Body of pancreas (tissue), 4 donors: ENCODE data around the gene FBLN5. TPM values are rescaled to one million over a fixed set of nuclear protein-coding genes. Genes with fewer than 3 reads are reported as not detected.

Source experiments
- ATAC-seq: fragments of 150-250 bp; one replicate; pipeline ENCODE4 v1.9.1; 2016
- DNase-seq, 4 donors: peaks; one replicate each; pipeline ENCODE4 v3.0.0-alpha.2; 2019
- H3K27ac ChIP-seq, 4 donors: fragments of 200-600 bp; sonication (generic); 1 replicate in 3 of 4; 2 replicates in 1 of 4; pipeline versions ENCODE4 v1.5.1 to v1.6.1; 2016 to 2019; ENCODE audit warnings: mild to moderate bottlenecking in 1 of 4, mixed read lengths in 1 of 4, moderate library complexity in 1 of 4
- H3K27me3 ChIP-seq, 2 donors: fragments of 200-600 bp; sonication (generic); one replicate each; pipeline ENCODE4 v1.6.0; 2016; ENCODE audit warnings: mild to moderate bottlenecking in 1 of 2
- H3K36me3 ChIP-seq, 2 donors: fragments of 200-600 bp; sonication (generic); replicated peaks in 1 of 2; 2 replicates each; pipeline ENCODE4 v1.5.1; 2016; ENCODE audit warnings: low read depth in 2 of 2; ENCODE audit not compliant: insufficient read depth in 1 of 2
- H3K4me1 ChIP-seq: fragments of 200-600 bp; sonication (generic); one replicate; pipeline ENCODE4 v1.6.0; 2016
- H3K4me3 ChIP-seq, 2 donors: fragments of 200-600 bp; sonication (generic); 1 replicate in 1 of 2; 2 replicates in 1 of 2; pipeline ENCODE4 v1.5.1; 2016 to 2019
- H3K9me3 ChIP-seq, 3 donors: fragments of 200-600 bp; sonication (generic); 1 replicate in 2 of 3; 2 replicates in 1 of 3; pipeline ENCODE4 v1.5.1; 2016
- POLR2A ChIP-seq, 3 donors: fragments of 450-650 bp; IDR thresholded peaks; one replicate each; pipeline ENCODE4 v1.6.1; 2016; ENCODE audit warnings: antibody characterized with exemption in 3 of 3, mild to moderate bottlenecking in 2 of 3
- WGBS, 2 donors: methylation state at CpG; one replicate each; pipeline ENCODE4 v1.1.5; 2017; 5-methylcytosine and 5-hydroxymethylcytosine counted together
- intact Hi-C: fragments of 100-400 bp; cut with DNase I; formaldehyde crosslinking; loops from one replicate; pipeline ENCODE4 v1.15.1; 2023
- total RNA-seq, 2 donors: library from RNA; depleted of rRNA; stranded (reverse); fragments of >200 nt; gene quantifications; one replicate each; pipeline ENCODE4 v1.1.0, GENCODE V29; 2016
- TF ChIP-seq, protein P1 (sequence below), 7 experiments: fragments of 450-650 bp in 4 of 7; fragments of 200-600 bp in 3 of 7; sonication (generic) in 3 of 7; IDR thresholded peaks; one replicate each; pipeline ENCODE4 v1.5.1; 2016 to 2019; ENCODE audit warnings: antibody characterized with exemption in 7 of 7

FBLN5 gene
- total RNA-seq, 2 donors from 2014 or later, result 52.1 to 129 TPM

DNA sequence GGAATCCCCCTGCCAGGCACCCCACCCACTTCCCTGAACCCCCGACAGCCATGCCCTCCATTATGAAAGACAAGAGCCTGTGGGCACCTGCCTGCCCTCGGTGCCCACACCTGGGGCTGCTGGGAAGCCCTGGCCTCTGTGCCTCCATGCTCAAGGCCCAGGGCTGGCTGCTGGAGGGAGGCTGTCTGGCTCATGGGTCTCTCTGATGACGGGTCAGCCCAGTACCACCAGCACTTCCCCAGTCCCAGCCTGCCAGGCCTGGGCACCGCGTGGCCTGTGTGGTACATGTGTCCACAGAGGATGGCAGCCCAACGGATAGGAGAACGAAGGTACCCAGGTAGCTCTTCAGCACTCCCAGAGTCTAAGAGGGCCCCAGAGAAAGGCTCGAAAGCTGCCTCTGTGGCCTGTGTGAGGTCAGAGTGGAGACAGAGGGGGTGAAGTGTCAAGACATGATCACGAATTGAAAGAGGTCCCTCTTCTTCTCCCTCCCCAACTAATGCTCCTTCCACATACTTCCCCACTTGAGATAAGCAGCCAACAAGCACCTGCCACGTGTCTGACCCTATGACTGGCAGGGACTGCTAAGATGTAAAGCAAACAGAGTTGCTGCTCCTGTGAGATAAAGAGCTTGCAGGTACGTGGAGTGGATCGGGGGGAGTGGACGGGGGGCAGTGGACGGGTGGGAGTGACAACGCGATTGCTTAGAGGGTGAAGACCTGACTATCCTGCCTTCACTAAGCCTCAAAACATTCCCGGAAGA lies 21.2 kb downstream of the FBLN5 start:
- ATAC-seq, result no peak
- no peak for TF ChIP-seq POLR2A (IDR thresholded peaks at IDR 0.05)
- TF ChIP-seq, protein P1, sequence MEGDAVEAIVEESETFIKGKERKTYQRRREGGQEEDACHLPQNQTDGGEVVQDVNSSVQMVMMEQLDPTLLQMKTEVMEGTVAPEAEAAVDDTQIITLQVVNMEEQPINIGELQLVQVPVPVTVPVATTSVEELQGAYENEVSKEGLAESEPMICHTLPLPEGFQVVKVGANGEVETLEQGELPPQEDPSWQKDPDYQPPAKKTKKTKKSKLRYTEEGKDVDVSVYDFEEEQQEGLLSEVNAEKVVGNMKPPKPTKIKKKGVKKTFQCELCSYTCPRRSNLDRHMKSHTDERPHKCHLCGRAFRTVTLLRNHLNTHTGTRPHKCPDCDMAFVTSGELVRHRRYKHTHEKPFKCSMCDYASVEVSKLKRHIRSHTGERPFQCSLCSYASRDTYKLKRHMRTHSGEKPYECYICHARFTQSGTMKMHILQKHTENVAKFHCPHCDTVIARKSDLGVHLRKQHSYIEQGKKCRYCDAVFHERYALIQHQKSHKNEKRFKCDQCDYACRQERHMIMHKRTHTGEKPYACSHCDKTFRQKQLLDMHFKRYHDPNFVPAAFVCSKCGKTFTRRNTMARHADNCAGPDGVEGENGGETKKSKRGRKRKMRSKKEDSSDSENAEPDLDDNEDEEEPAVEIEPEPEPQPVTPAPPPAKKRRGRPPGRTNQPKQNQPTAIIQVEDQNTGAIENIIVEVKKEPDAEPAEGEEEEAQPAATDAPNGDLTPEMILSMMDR (IDR thresholded peaks at IDR 0.05), result no peak
- WGBS, 2 donors, result 74 to 81% methylated on average over 13 to 17 of the region's 17 CpGs
- Histone ChIP-seq H3K4me3 (no peak overlapping the region), H3K27me3 (no peaks in the 10 kb centered on the region), H3K4me1 (no peaks in the 10 kb centered on the region), H3K9me3 (no peaks in the 10 kb centered on the region), H3K36me3 (no peaks in the 10 kb centered on the region), H3K27ac (no peak overlapping the region)
- intact Hi-C loops, result no loop called here
- DNase-seq, result no peak

DNA sequence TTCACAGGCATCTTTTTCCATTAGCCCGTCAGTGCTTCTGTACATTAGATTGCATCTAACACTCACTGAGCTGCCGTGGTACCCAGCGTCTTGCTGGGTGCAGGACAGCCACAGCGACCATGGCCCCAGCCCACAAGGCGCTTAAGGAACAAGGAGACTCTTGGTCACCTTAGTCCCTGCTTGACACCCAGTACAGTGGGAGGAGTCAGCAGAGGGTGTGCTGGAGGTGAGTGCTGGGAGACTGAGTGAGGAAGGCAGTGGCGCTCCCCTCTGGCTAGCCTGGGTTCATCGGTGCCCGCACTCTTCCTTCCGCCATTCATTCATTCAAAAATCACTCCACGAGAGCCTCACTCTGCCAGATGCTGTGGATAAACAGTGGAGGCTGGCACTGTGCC lies 21.8 kb downstream of the FBLN5 start:
- 89 to 90% methylated on average over 5 to 10 of the region's 10 CpGs for WGBS, 2 donors
- ATAC-seq, result no peak
- intact Hi-C loops, result no loop called here
- TF ChIP-seq POLR2A (IDR thresholded peaks at IDR 0.05), result no peak
- TF ChIP-seq, protein P1 (IDR thresholded peaks at IDR 0.05), result no peak
- Histone ChIP-seq H3K4me1 (no peaks in the 10 kb centered on the region), H3K27me3 (no peaks in the 10 kb centered on the region), H3K36me3 (no peaks in the 10 kb centered on the region), H3K4me3 (no peak overlapping the region), H3K27ac (no peak overlapping the region), H3K9me3 (no peaks in the 10 kb centered on the region)
- no peak for DNase-seq

DNA sequence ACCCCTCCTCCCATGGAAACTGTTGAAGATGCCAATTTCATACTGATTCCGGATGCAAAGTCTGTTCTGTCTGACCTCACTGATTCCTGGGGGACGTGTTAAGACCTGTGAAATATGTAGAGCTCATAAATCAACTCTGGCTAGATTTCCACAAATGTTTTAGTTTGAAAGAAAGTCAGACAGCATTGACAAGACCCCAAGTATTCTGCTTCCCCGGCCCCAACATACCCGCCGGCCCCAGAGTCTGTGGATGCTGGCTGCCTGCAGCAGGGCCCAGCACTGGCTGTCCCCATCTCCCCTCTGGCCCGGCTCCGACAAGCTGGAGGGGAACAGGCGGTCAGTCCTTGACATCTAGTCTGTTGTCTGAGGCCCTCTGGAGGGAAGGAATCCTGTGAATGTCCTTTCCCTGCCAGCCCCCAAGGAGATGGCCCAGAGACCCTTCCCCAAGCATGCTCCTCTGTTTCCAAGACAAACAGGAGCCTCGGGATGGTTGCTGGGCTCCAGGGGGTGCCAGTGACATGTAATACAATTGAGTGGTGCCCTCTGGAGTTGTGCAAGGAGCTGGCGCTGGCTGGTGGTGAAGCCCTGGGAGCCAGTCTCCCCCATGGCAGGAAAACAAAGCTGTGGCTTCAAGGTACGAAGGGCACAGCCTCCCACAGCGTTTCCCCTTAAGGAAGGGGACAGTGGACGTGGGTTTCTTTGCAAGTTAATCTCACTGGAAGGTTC lies 22.3 kb downstream of the FBLN5 start:
- H3K27me3 ChIP-seq, result no peaks in the 10 kb centered on the region
- no peaks in the 10 kb centered on the region for H3K36me3 ChIP-seq
- no peaks in the 10 kb centered on the region for H3K4me1 ChIP-seq
- TF ChIP-seq POLR2A (IDR thresholded peaks at IDR 0.05), result no peak
- TF ChIP-seq, protein P1 (IDR thresholded peaks at IDR 0.05), result no peak
- ATAC-seq (no peak), DNase-seq (no peak)
- intact Hi-C loops, result no loop called here
- no peak overlapping the region for H3K4me3 ChIP-seq
- H3K9me3 ChIP-seq, result no peaks in the 10 kb centered on the region
- WGBS, 2 donors, result 77 to 78% methylated on average over 11 to 13 of the region's 13 CpGs
- H3K27ac ChIP-seq, result no peak overlapping the region

DNA sequence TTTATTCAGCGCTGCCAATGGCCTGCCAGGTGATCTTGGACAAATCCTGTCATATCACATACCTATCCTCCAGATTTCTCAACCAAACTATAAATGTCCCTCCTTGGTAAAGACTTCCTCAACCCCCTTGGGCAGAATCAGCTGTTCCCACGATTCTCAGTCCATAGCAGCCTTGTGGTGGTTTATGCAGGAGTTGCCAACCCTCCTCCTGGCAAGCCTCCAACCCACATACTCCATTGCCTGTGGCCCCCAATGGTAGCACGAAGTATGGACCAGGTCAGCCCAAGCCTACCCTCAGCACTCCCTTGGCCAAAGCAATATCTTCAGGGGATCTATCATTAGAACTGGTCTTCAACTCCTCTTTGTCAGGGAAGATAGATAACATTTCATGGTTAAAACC lies 27.0 kb downstream of the FBLN5 start:
- H3K9me3 ChIP-seq, result no peaks in the 10 kb centered on the region
- no peaks in the 10 kb centered on the region for H3K27me3 ChIP-seq
- DNase-seq (no peak), ATAC-seq (no peak)
- intact Hi-C loops, result no loop called here
- TF ChIP-seq, protein P1 (IDR thresholded peaks at IDR 0.05), result no peak
- no peak for TF ChIP-seq POLR2A (IDR thresholded peaks at IDR 0.05)
- WGBS, 2 donors, result 77 to 94% methylated on average over 3 of the region's 3 CpGs
- no peak overlapping the region for H3K27ac ChIP-seq
- no peaks in the 10 kb centered on the region for H3K36me3 ChIP-seq
- no peak overlapping the region for H3K4me3 ChIP-seq
- no peaks in the 10 kb centered on the region for H3K4me1 ChIP-seq
